HG02981 (cell line): ENCODE results near the gene TNRC6C.
A peak's percentile ranks its signal among the peaks of the same experiment; 100 is the strongest.

Experiments used
- ATAC-seq: cut with Tn5 transposase; IDR thresholded peaks from one replicate; pipeline ENCODE4 v1.9.1; 2021; ENCODE audit warnings: mild to moderate bottlenecking, moderate library complexity; ENCODE audit not compliant: unreplicated experiment

Gene TNRC6C

GRCh38 chr17:78146881-78147280, 188.4 kb downstream of the TNRC6C start:
- ATAC-seq = no peak

- ATAC-seq = peak; percentile 36
Measured at GRCh38 chr17:78147315-78147998, 189.0 kb downstream of the TNRC6C start.

- ATAC-seq = no peak
Measured at GRCh38 chr17:78148286-78149016, 189.9 kb downstream of the TNRC6C start.

- no peak for ATAC-seq
Measured at GRCh38 chr17:78151514-78152008, 193.1 kb downstream of the TNRC6C start.

- peak; percentile 62 for ATAC-seq
Measured at GRCh38 chr17:78154903-78155811, 196.7 kb downstream of the TNRC6C start.
